ENCODE results near the gene ARNT2. TPM values are rescaled to one million over a fixed set of nuclear protein-coding genes. Genes with fewer than 3 reads are reported as not detected.

The ARNT2 gene
- total and polyA plus RNA-seq, 4 donors, result 0.63 to 16.2 (median 4.9) TPM

DNA sequence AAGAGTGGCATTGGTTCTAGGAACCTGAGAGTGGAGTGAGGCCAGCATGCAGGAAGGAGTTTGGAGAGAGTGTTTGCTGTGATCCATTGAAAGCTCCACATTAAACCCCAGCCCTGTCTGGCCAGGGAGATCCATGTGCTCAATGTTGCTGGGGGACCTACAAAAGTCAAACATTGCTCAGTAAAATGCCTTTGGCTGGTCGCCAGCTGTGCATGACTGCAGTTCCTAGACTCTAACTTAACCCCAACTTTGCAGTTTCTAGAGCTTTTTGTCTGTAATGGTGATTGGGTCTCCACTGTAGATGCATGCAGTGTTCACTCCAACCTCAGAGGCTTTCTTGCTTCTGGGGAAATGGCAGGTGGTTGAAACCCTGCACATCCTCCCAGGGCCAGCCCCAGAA is 191.2 kb downstream of the ARNT2 start:
- no peak for ATAC-seq (ENCODE audit: low FRiP score)
- H3K27me3 ChIP-seq (ENCODE audit: control insufficient read depth in 1 of 2, insufficient read depth in 2 of 2, low read length in 1 of 2), result no peaks in the 10 kb centered on the region
- 7 to 19% methylated on average over 1 of the region's 1 CpG for WGBS, 2 donors
- H3K9me3 ChIP-seq (ENCODE audit: control insufficient read depth, low read length), result no peaks in the 10 kb centered on the region
- no peaks in the 10 kb centered on the region for H3K4me1 ChIP-seq (ENCODE audit: control insufficient read depth in 1 of 2, insufficient read depth in 2 of 2, low read length in 2 of 2)
- DNase-seq, result no peak
- no peak overlapping the region for H3K4me3 ChIP-seq (ENCODE audit: low read length in 2 of 2)
- intact Hi-C loops (cut with DNase I), result no loop called here
- H3K36me3 ChIP-seq (ENCODE audit: control insufficient read depth in 1 of 2, insufficient read depth in 2 of 2, low read length in 1 of 2), result no peaks in the 10 kb centered on the region
- no peak overlapping the region for H3K27ac ChIP-seq (ENCODE audit: low read depth in 1 of 2, low read length in 2 of 2)

DNA sequence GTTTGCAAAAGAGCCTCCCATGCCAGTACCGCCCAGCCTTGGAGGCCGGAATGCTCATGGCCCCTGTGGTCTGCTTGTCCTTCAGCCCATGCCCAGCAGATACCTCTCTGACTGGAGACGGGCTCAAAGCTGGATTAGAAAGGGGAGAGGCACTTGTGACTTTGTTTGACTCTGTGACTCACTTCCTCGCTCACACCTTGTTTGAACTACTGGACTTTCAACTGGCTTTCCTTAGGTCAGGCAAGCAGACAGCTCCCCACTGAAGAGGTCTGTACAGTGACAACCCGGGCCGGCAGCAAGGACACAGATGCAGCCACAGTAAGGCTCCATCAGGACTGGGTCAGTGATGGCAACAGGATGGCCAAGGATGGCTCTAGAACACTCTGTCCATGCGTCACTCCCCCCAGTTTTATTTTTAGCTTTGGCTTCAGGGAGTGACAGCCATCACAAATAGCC is 192.4 kb downstream of the ARNT2 start:
- ATAC-seq (ENCODE audit: low FRiP score) (no peak), DNase-seq (no peak)
- Histone ChIP-seq H3K4me1 (ENCODE audit: control insufficient read depth in 1 of 2, insufficient read depth in 2 of 2, low read length in 2 of 2) (no peaks in the 10 kb centered on the region), H3K27me3 (ENCODE audit: control insufficient read depth in 1 of 2, insufficient read depth in 2 of 2, low read length in 1 of 2) (no peaks in the 10 kb centered on the region), H3K27ac (ENCODE audit: low read depth in 1 of 2, low read length in 2 of 2) (no peak overlapping the region), H3K9me3 (ENCODE audit: control insufficient read depth, low read length) (no peaks in the 10 kb centered on the region), H3K36me3 (ENCODE audit: control insufficient read depth in 1 of 2, insufficient read depth in 2 of 2, low read length in 1 of 2) (no peaks in the 10 kb centered on the region), H3K4me3 (ENCODE audit: low read length in 2 of 2) (no peak overlapping the region)
- 91% methylated on average over 7 of the region's 7 CpGs for WGBS, 2 donors
- intact Hi-C loops (cut with DNase I), result no loop called here

DNA sequence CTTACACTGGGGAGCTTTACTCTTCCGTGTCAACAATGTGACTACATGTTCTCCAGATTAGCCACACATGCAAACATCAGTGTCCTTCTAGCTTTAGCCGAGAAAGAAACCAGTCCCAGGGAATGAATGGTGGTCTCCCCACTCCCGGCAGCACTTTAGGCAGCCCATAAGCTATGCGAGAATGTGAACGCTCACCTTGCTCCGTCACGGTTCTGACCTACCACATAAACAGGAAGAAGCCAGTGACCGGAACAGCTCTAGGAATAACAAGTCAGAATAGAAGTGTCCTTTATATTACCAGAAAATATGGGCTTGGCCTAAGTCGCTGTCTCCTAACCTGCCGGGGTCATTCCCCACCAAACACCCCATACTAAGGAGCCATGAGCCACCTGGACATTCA is 192.9 kb downstream of the ARNT2 start:
- WGBS, 2 donors, result 85 to 89% methylated on average over 10 of the region's 10 CpGs
- Histone ChIP-seq H3K4me3 (ENCODE audit: low read length in 2 of 2) (no peak overlapping the region), H3K27ac (ENCODE audit: low read depth in 1 of 2, low read length in 2 of 2) (no peak overlapping the region), H3K4me1 (ENCODE audit: control insufficient read depth in 1 of 2, insufficient read depth in 2 of 2, low read length in 2 of 2) (no peaks in the 10 kb centered on the region), H3K36me3 (ENCODE audit: control insufficient read depth in 1 of 2, insufficient read depth in 2 of 2, low read length in 1 of 2) (no peaks in the 10 kb centered on the region), H3K9me3 (ENCODE audit: control insufficient read depth, low read length) (no peaks in the 10 kb centered on the region), H3K27me3 (ENCODE audit: control insufficient read depth in 1 of 2, insufficient read depth in 2 of 2, low read length in 1 of 2) (no peaks in the 10 kb centered on the region)
- DNase-seq, result no peak
- intact Hi-C loops (cut with DNase I), result no loop called here
- ATAC-seq (ENCODE audit: low FRiP score), result no peak

DNA sequence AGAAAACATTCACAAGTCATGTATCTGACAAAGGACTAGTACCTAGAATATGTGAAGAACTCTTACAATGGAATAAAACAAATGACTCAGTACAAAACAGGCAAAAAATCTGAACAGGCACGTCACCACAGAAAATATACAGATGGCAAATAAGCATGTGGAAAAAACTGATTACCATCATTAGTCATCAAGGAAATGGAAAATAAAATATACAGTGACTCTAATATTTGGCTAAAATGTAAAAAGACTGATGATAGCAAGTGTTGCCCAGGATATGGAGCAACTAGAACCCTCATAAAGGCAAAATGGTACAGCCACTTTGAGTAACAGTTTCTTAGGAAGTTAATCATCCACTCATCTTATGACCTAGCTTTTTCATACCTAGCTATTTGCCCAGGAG is 195.2 kb downstream of the ARNT2 start:
- Histone ChIP-seq H3K36me3 (ENCODE audit: control insufficient read depth in 1 of 2, insufficient read depth in 2 of 2, low read length in 1 of 2) (no peaks in the 10 kb centered on the region), H3K27ac (ENCODE audit: low read depth in 1 of 2, low read length in 2 of 2) (no peak overlapping the region), H3K4me3 (ENCODE audit: low read length in 2 of 2) (no peak overlapping the region), H3K4me1 (ENCODE audit: control insufficient read depth in 1 of 2, insufficient read depth in 2 of 2, low read length in 2 of 2) (no peaks in the 10 kb centered on the region), H3K27me3 (ENCODE audit: control insufficient read depth in 1 of 2, insufficient read depth in 2 of 2, low read length in 1 of 2) (no peaks in the 10 kb centered on the region), H3K9me3 (ENCODE audit: control insufficient read depth, low read length) (peaks cover 1% of the 10 kb centered on the region)
- DNase-seq, result no peak
- ATAC-seq (ENCODE audit: low FRiP score), result no peak
- 25 to 29% methylated on average over 1 of the region's 1 CpG for WGBS, 2 donors
- intact Hi-C loops (cut with DNase I), result no loop called here

DNA sequence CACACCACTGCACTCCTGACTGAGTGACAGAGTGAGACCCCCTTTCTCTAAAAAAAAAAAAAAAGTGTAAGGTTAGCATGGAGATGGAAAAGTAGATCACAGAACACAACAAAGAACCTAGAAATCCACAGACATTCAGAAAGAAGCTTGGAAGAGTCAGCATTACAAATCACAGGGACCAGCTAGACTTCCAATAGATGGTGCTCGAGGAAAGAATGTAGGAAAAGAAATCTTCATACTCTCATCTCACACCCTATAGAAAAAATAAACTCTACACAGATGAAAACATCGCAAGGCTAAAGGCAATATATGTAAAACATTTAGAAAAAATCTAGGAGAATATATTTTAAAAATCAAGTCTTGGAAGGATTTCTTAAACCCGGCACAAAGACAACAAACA is 196.4 kb downstream of the ARNT2 start:
- WGBS, 2 donors, result 53 to 59% methylated on average over 3 of the region's 3 CpGs
- H3K9me3 ChIP-seq (ENCODE audit: control insufficient read depth, low read length), result peaks cover 1% of the 10 kb centered on the region
- no peaks in the 10 kb centered on the region for H3K36me3 ChIP-seq (ENCODE audit: control insufficient read depth in 1 of 2, insufficient read depth in 2 of 2, low read length in 1 of 2)
- H3K27me3 ChIP-seq (ENCODE audit: control insufficient read depth in 1 of 2, insufficient read depth in 2 of 2, low read length in 1 of 2), result no peaks in the 10 kb centered on the region
- no peak for DNase-seq
- intact Hi-C loops (cut with DNase I), result no loop called here
- H3K27ac ChIP-seq (ENCODE audit: low read depth in 1 of 2, low read length in 2 of 2), result no peak overlapping the region
- no peak for ATAC-seq (ENCODE audit: low FRiP score)
- H3K4me1 ChIP-seq (ENCODE audit: control insufficient read depth in 1 of 2, insufficient read depth in 2 of 2, low read length in 2 of 2), result no peaks in the 10 kb centered on the region
- H3K4me3 ChIP-seq (ENCODE audit: low read length in 2 of 2), result no peak overlapping the region

DNA sequence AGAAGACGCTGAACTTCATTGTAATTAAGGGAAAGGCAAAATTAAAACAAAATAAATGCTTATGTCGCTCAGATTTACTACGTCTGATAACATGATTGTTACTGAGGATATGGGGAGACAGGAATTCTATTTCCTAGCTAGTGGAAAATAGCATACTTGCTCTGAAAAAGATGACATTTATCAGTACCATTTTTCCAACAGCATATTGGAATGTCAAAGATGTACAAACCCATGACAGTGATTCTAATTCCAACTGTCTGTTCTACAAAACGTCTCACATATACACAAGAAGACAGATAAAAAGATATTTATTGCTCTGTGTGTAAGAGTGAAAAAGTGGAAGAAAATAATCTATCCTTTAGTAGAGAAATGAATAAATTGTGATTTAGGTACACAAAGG is 197.1 kb downstream of the ARNT2 start:
- ATAC-seq (ENCODE audit: low FRiP score), result no peak
- 70% methylated on average over 4 of the region's 4 CpGs for WGBS, 2 donors
- intact Hi-C loops (cut with DNase I), result no loop called here

DNA sequence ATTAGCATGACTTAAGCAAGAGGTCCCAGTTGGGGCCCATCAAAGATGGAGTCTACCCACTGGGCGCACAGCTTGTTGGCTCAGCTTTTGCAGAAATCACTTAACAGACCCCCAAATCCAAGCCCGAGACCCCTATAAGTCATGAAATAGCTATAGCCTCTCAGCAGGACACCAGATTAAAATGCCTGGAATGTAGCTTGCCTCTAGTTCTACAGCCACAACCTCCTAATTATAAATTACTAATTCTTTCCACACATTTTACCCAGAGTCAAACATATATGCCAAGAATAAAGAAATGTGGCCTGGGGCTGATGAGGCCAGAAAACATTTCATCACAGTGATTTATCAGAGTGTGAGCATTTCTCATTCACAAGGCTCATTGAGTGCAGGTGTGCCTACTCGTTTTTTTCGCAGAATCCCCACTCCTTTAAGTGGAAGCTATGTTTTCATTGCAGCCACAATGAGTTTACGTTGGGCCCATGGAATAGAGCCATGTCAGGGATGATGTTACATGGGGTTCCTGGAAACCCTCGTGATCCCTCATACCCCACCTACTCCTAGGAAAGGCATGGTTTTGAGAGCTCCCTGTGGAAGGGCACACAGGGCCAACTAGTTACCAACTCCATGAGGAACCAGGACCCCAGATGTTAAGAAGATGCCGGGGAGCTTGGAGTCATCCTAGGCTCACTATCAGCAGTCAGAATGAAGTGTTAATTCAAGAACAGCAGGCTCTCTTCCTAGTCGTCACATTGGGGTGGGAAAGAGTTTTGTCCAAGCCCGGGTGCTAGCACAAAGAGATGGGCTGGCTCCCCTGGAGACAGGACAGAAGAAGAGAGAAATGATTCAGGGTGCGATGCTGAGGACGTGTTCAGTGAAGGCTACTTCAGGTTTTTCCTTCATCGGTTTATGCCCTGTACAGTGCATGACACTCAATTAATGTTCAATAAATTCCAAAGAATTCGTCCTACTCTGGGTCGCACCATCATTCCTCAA is 200.7 kb downstream of the ARNT2 start:
- intact Hi-C loops (cut with DNase I), result no loop called here
- ATAC-seq (ENCODE audit: low FRiP score), result no peak
- Histone ChIP-seq H3K9me3 (ENCODE audit: control insufficient read depth, low read length) (peaks cover 1% of the 10 kb centered on the region), H3K27ac (ENCODE audit: low read depth in 1 of 2, low read length in 2 of 2) (no peak overlapping the region), H3K36me3 (ENCODE audit: control insufficient read depth in 1 of 2, insufficient read depth in 2 of 2, low read length in 1 of 2) (no peaks in the 10 kb centered on the region), H3K27me3 (ENCODE audit: control insufficient read depth in 1 of 2, insufficient read depth in 2 of 2, low read length in 1 of 2) (no peaks in the 10 kb centered on the region), H3K4me3 (ENCODE audit: low read length in 2 of 2) (no peak overlapping the region), H3K4me1 (ENCODE audit: control insufficient read depth in 1 of 2, insufficient read depth in 2 of 2, low read length in 2 of 2) (no peaks in the 10 kb centered on the region)
- 83 to 86% methylated on average over 14 of the region's 14 CpGs for WGBS, 2 donors
- no peak for DNase-seq

More for the DNA sequence above, 197.1 kb downstream of the ARNT2 start:
- H3K4me3 ChIP-seq (ENCODE audit: low read length in 2 of 2), result no peak overlapping the region
- H3K4me1 ChIP-seq (ENCODE audit: control insufficient read depth in 1 of 2, insufficient read depth in 2 of 2, low read length in 2 of 2), result no peaks in the 10 kb centered on the region
- peaks cover 1% of the 10 kb centered on the region for H3K9me3 ChIP-seq (ENCODE audit: control insufficient read depth, low read length)
- no peaks in the 10 kb centered on the region for H3K27me3 ChIP-seq (ENCODE audit: control insufficient read depth in 1 of 2, insufficient read depth in 2 of 2, low read length in 1 of 2)
- no peak for DNase-seq
- H3K36me3 ChIP-seq (ENCODE audit: control insufficient read depth in 1 of 2, insufficient read depth in 2 of 2, low read length in 1 of 2), result no peaks in the 10 kb centered on the region
- H3K27ac ChIP-seq (ENCODE audit: low read depth in 1 of 2, low read length in 2 of 2), result no peak overlapping the region

DNA sequence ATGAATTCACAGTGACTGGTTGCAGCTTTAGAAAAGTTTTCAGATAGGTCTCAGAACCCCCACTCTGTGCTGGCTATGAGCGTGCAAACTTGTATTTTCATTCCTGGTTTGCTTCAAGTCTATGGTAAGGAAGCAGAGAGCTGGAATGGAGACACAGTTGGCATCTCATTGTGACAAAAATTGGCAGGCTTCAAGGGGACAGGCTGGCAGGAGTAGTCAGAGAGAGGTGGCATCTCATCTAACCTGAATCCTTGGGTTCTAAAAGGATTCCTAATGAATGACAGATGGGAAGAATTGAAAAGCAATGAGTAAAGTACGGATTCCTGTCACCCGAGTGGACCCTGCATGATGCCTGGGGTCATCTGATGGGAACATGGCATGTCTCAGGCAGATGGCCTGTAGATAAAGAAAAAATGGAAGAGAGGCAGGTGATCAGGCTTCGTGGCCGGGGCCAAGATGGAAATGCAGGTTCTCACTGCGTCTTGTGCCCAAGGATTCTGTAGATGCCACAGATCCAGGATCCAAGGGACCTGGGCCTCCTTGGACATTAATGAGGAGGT is 201.5 kb downstream of the ARNT2 start:
- Histone ChIP-seq H3K36me3 (ENCODE audit: control insufficient read depth in 1 of 2, insufficient read depth in 2 of 2, low read length in 1 of 2) (no peaks in the 10 kb centered on the region), H3K4me3 (ENCODE audit: low read length in 2 of 2) (no peak overlapping the region), H3K4me1 (ENCODE audit: control insufficient read depth in 1 of 2, insufficient read depth in 2 of 2, low read length in 2 of 2) (no peaks in the 10 kb centered on the region), H3K9me3 (ENCODE audit: control insufficient read depth, low read length) (peaks cover 1% of the 10 kb centered on the region), H3K27me3 (ENCODE audit: control insufficient read depth in 1 of 2, insufficient read depth in 2 of 2, low read length in 1 of 2) (no peaks in the 10 kb centered on the region), H3K27ac (ENCODE audit: low read depth in 1 of 2, low read length in 2 of 2) (no peak overlapping the region)
- DNase-seq (no peak), ATAC-seq (ENCODE audit: low FRiP score) (no peak)
- intact Hi-C loops (cut with DNase I), result no loop called here
- WGBS, 2 donors, result 87 to 88% methylated on average over 6 of the region's 6 CpGs
